HG03064 (cell line): ENCODE data around the gene BMPR1A.

Experiments
- ATAC-seq: cut with Tn5 transposase; IDR thresholded peaks from one replicate; pipeline ENCODE4 v1.9.1; 2021; ENCODE audit warnings: low read depth; ENCODE audit not compliant: unreplicated experiment

Gene BMPR1A

GRCh38 chr10:86867149-86867548, 110.7 kb downstream of the BMPR1A start:
- ATAC-seq, result no peak

- ATAC-seq, result no peak
Observed at GRCh38 chr10:86868353-86868752, 111.9 kb downstream of the BMPR1A start.

- ATAC-seq, result no peak
Observed at GRCh38 chr10:86870679-86871078, 114.3 kb downstream of the BMPR1A start.

GRCh38 chr10:86871563-86872183, 115.3 kb downstream of the BMPR1A start:
- ATAC-seq, result no peak

- ATAC-seq, result no peak
Observed at GRCh38 chr10:86872757-86873156, 116.3 kb downstream of the BMPR1A start.

- ATAC-seq, result no peak
Observed at GRCh38 chr10:86876748-86877147, 120.3 kb downstream of the BMPR1A start.

- peak; percentile 73 for ATAC-seq
Observed at GRCh38 chr10:86878983-86879713, 122.7 kb downstream of the BMPR1A start.

- no peak for ATAC-seq
Observed at GRCh38 chr10:86880971-86881370, 124.6 kb downstream of the BMPR1A start.

- ATAC-seq, result peak; percentile 99
Observed at GRCh38 chr10:86888585-86889381, 132.4 kb downstream of the BMPR1A start.

- no peak for ATAC-seq
Observed at GRCh38 chr10:86889997-86890396, 133.6 kb downstream of the BMPR1A start.

GRCh38 chr10:86898511-86898910, 142.1 kb downstream of the BMPR1A start:
- ATAC-seq, result no peak

GRCh38 chr10:86899132-86899531, 142.7 kb downstream of the BMPR1A start:
- no peak for ATAC-seq

- no peak for ATAC-seq
Observed at GRCh38 chr10:86899670-86900276, 143.4 kb downstream of the BMPR1A start.

- ATAC-seq, result no peak
Observed at GRCh38 chr10:86900955-86901354, 144.5 kb downstream of the BMPR1A start.

- ATAC-seq, result no peak
Observed at GRCh38 chr10:86904600-86904999, 148.2 kb downstream of the BMPR1A start.

GRCh38 chr10:86905429-86905828, 149.0 kb downstream of the BMPR1A start:
- no peak for ATAC-seq

GRCh38 chr10:86914734-86915133, 158.3 kb downstream of the BMPR1A start:
- ATAC-seq, result no peak

GRCh38 chr10:86918022-86918471, 161.6 kb downstream of the BMPR1A start:
- ATAC-seq, result no peak

- ATAC-seq, result no peak
Observed at GRCh38 chr10:86922553-86922961, 166.1 kb downstream of the BMPR1A start.

- no peak for ATAC-seq
Observed at GRCh38 chr10:86929468-86930380, 173.3 kb downstream of the BMPR1A start.
